Osteoblast (primary cell): Measurements from ENCODE around the gene KIF16B. TPM values are rescaled to one million over a fixed set of nuclear protein-coding genes. Genes with fewer than 3 reads are reported as not detected.

Source experiments
- DNase-seq: peaks from one replicate; pipeline ENCODE4 v3.0.0; 2011; ENCODE audit warnings: low spot score, mixed read lengths; ENCODE audit not compliant: insufficient read length; ENCODE audit errors: missing footprints
- H2AFZ ChIP-seq: 2 replicates; pipeline ENCODE4 v1.6.0; 2011; ENCODE audit warnings: mild to moderate bottlenecking, low read length
- H3K27ac ChIP-seq: 2 replicates; pipeline ENCODE4 v1.5.1; 2011; ENCODE audit warnings: mild to moderate bottlenecking, low read depth, low read length, moderate library complexity
- H3K27me3 ChIP-seq: 2 replicates; pipeline ENCODE4 v1.6.0; 2012; ENCODE audit warnings: mild to moderate bottlenecking, control low read depth, inconsistent platforms, low read length, moderate library complexity; ENCODE audit not compliant: insufficient read depth
- H3K36me3 ChIP-seq: 2 replicates; pipeline ENCODE4 v1.5.1; 2011; ENCODE audit warnings: mild to moderate bottlenecking, low read length, control low read depth, moderate library complexity; ENCODE audit not compliant: insufficient read depth
- H3K4me1 ChIP-seq: 2 replicates; pipeline ENCODE4 v1.5.1; 2011; ENCODE audit warnings: mild to moderate bottlenecking, low read length, control low read depth, moderate library complexity; ENCODE audit not compliant: insufficient read depth
- H3K4me2 ChIP-seq: 2 replicates; pipeline ENCODE4 v1.6.0; 2011; ENCODE audit warnings: mild to moderate bottlenecking, low read length; ENCODE audit not compliant: insufficient read depth
- H3K4me3 ChIP-seq: fragments of 200-600 bp; sonication (generic); 3 replicates; pipeline ENCODE4 v1.5.1; 2012; ENCODE audit warnings: mild to moderate bottlenecking, low read length, inconsistent platforms; ENCODE audit not compliant: insufficient read depth
- H3K79me2 ChIP-seq: 2 replicates; pipeline ENCODE4 v1.6.0; 2012; ENCODE audit warnings: mild to moderate bottlenecking, low read length, control low read depth, inconsistent platforms; ENCODE audit not compliant: insufficient read depth
- H3K9me3 ChIP-seq: 2 replicates; pipeline ENCODE4 v1.5.1; 2011; ENCODE audit warnings: low read depth, low read length, control low read depth
- H4K20me1 ChIP-seq: 2 replicates; pipeline ENCODE4 v1.6.0; 2012; ENCODE audit warnings: mild to moderate bottlenecking, low read length, control low read depth; ENCODE audit not compliant: insufficient read depth
- total RNA-seq: library from RNA; depleted of rRNA; stranded (reverse); fragments of >200 nt; gene quantifications from 2 replicates; pipeline ENCODE4 v1.2.3, GENCODE V29; 2012
- TF ChIP-seq, protein P1 (sequence below): IDR thresholded peaks from 2 replicates; pipeline ENCODE4 v1.5.1; 2011; ENCODE audit warnings: mild to moderate bottlenecking, low read depth, low read length, moderate library complexity; ENCODE audit errors: extremely low read depth

The KIF16B gene
- total RNA-seq, 1 donor = 9.0 TPM

GRCh38 chr20:16316513-16316912 is 256.7 kb downstream of the KIF16B start:
- Histone ChIP-seq H3K36me3 (no peaks in the 10 kb centered on the region), H3K4me2 (no peak overlapping the region)
- no peak for DNase-seq

DNA sequence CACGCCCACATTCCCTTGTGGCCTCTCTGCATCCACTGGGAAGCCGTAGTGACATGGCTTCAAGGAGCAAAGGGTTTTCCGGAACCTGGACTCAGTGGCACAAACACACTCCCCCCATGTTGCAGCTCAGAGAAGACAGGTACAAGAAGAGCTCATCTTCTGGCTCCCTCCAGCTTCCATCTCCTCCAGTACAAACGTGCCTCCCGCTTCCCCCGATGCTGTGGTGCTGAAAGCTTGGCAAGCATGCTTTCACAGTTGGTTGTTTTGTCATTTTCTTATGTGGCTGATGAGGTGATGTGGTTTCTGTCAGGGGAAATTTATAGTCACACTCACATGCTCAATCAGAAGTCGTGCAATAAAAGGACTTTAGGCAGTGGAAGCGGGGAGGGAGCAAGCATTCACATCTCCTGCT is 258.5 kb downstream of the KIF16B start:
- Histone ChIP-seq H2AFZ (no peak overlapping the region), H3K79me2 (no peaks in the 10 kb centered on the region), H3K27ac (no peak overlapping the region), H3K4me1 (no peaks in the 10 kb centered on the region), H3K4me3 (no peak overlapping the region), H4K20me1 (no peaks in the 10 kb centered on the region), H3K4me2 (peak overlapping the region; percentile 14), H3K27me3 (no peaks in the 10 kb centered on the region), H3K9me3 (no peaks in the 10 kb centered on the region), H3K36me3 (no peaks in the 10 kb centered on the region)
- TF ChIP-seq, protein P1, sequence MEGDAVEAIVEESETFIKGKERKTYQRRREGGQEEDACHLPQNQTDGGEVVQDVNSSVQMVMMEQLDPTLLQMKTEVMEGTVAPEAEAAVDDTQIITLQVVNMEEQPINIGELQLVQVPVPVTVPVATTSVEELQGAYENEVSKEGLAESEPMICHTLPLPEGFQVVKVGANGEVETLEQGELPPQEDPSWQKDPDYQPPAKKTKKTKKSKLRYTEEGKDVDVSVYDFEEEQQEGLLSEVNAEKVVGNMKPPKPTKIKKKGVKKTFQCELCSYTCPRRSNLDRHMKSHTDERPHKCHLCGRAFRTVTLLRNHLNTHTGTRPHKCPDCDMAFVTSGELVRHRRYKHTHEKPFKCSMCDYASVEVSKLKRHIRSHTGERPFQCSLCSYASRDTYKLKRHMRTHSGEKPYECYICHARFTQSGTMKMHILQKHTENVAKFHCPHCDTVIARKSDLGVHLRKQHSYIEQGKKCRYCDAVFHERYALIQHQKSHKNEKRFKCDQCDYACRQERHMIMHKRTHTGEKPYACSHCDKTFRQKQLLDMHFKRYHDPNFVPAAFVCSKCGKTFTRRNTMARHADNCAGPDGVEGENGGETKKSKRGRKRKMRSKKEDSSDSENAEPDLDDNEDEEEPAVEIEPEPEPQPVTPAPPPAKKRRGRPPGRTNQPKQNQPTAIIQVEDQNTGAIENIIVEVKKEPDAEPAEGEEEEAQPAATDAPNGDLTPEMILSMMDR = no peak
- DNase-seq = no peak

More at GRCh38 chr20:16316513-16316912, 256.7 kb downstream of the KIF16B start:
- no peak overlapping the region for H3K27ac ChIP-seq
- TF ChIP-seq, protein P1 = no peak
- no peak overlapping the region for H3K4me3 ChIP-seq
- no peaks in the 10 kb centered on the region for H3K79me2 ChIP-seq
- no peaks in the 10 kb centered on the region for H4K20me1 ChIP-seq
- no peaks in the 10 kb centered on the region for H3K9me3 ChIP-seq
- no peaks in the 10 kb centered on the region for H3K4me1 ChIP-seq
- no peak overlapping the region for H2AFZ ChIP-seq
- H3K27me3 ChIP-seq = no peaks in the 10 kb centered on the region

DNA sequence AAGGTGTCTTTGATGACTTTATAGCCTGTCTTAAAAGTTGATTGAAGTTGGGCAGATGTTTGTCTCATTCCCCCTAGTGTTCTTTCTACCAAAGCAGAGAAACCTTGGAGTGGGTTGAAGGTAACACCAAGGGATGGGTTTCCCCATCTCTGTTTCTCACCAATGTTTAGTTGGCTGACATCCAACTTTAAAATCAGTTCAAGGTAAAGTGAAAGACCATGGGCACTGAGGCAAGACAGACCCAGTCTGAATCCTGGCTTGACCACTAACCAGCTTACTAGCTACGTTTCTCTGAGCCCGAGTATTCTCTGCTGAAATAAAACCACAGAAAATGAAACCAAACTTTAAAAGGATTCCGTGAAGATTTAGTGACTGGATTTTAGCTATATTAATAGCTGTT is 258.9 kb downstream of the KIF16B start:
- Histone ChIP-seq H3K4me3 (no peak overlapping the region), H3K79me2 (no peaks in the 10 kb centered on the region), H3K27me3 (no peaks in the 10 kb centered on the region), H3K9me3 (no peaks in the 10 kb centered on the region), H3K27ac (no peak overlapping the region), H3K4me1 (no peaks in the 10 kb centered on the region), H3K4me2 (peak overlapping the region; percentile 14), H2AFZ (no peak overlapping the region), H4K20me1 (no peaks in the 10 kb centered on the region), H3K36me3 (no peaks in the 10 kb centered on the region)
- DNase-seq = no peak
- TF ChIP-seq, protein P1 = no peak

DNA sequence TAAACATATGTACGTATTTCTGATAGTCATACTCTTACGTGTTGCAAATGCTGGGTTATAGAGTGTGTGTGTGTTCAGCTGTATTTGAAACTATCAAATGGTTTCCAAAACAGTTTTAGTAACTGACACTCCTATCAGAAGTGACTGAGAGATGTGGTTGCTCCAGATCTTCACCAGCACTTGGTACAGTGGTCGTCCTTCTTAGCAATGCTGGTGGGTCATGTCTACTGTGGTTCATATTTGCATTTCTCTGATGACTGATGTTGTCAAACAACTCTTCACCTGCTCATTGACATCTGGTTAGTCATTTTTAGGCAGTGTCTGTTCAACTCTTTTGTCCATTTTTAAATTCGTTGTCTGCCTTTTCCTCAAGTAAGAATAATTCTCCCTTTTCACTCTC is 259.3 kb downstream of the KIF16B start:
- Histone ChIP-seq H3K27ac (no peak overlapping the region), H3K4me1 (no peaks in the 10 kb centered on the region), H3K4me2 (no peak overlapping the region), H4K20me1 (no peaks in the 10 kb centered on the region), H3K9me3 (no peaks in the 10 kb centered on the region), H3K4me3 (no peak overlapping the region), H3K79me2 (no peaks in the 10 kb centered on the region), H3K36me3 (no peaks in the 10 kb centered on the region), H3K27me3 (no peaks in the 10 kb centered on the region), H2AFZ (no peak overlapping the region)
- TF ChIP-seq, protein P1 = no peak
- no peak for DNase-seq
